H1 (cell line): ENCODE results near the gene SSC5D. TPM values are rescaled to one million over a fixed set of nuclear protein-coding genes. Genes with fewer than 3 reads are reported as not detected.
A peak's percentile ranks its signal among the peaks of the same experiment; 100 is the strongest.

Experiments
- CTCF ChIA-PET: fragments of 300-600 bp; sonication (Branson Sonifier 250); formaldehyde crosslinking; loops from one replicate; lab custom pipeline; 2021; ENCODE audit not compliant: partially characterized antibody; lab: Charles Lee
- POLR2A ChIA-PET: fragments of 300-600 bp; sonication (Branson Sonifier 250); formaldehyde crosslinking; loops from one replicate; lab custom pipeline; 2021; ENCODE audit warnings: inconsistent platforms; ENCODE audit not compliant: partially characterized antibody; lab: Charles Lee
- DNase-seq, 2 experiments: peaks; one replicate each; pipeline versions ENCODE4 v3.0.0 to v3.0.0-alpha.2; 2010 to 2022; ENCODE audit warnings: low spot score in 2 of 2, low read depth in 1 of 2, mixed read lengths in 1 of 2
- FAIRE-seq: peaks from 2 replicates; lab custom pipeline; 2011; peaks lifted over from hg19 to GRCh38; lab: Jason Lieb, UNC
- H2AFZ ChIP-seq: 2 replicates; pipeline ENCODE4 v1.8.1; 2012; ENCODE audit warnings: low read length, inconsistent platforms
- H2AK5ac ChIP-seq: 2 replicates; pipeline ENCODE4 v1.6.1; 2013; ENCODE audit warnings: low read depth, low read length
- H2BK120ac ChIP-seq: replicated peaks from 2 replicates; pipeline ENCODE3; 2013; ENCODE audit warnings: low read depth, low read length, inconsistent platforms
- H2BK12ac ChIP-seq: 2 replicates; pipeline ENCODE4 v1.6.1; 2013; ENCODE audit warnings: low read depth, low read length
- H2BK15ac ChIP-seq: 2 replicates; pipeline ENCODE4 v1.6.1; 2013; ENCODE audit warnings: low read length
- H2BK20ac ChIP-seq: 2 replicates; pipeline ENCODE4 v1.6.1; 2013; ENCODE audit warnings: low read length
- H2BK5ac ChIP-seq: 2 replicates; pipeline ENCODE4 v1.6.1; 2013; ENCODE audit warnings: low read depth, low read length
- H3K14ac ChIP-seq: 2 replicates; pipeline ENCODE4 v1.6.1; 2013; ENCODE audit warnings: inconsistent platforms; ENCODE audit not compliant: insufficient read length
- H3K18ac ChIP-seq: 2 replicates; pipeline ENCODE4 v1.6.1; 2013; ENCODE audit warnings: low read length; ENCODE audit errors: extremely low read depth
- H3K23ac ChIP-seq: 2 replicates; pipeline ENCODE4 v1.6.1; 2013; ENCODE audit warnings: inconsistent platforms; ENCODE audit not compliant: insufficient read length
- H3K23me2 ChIP-seq: 2 replicates; pipeline ENCODE4 v1.6.1; 2013; ENCODE audit warnings: low read depth, low read length
- H3K27ac ChIP-seq: 2 replicates; pipeline ENCODE4 v1.6.1; 2011; ENCODE audit warnings: low read depth, low read length, inconsistent platforms
- H3K27me3 ChIP-seq, 4 experiments: replicated peaks in 1 of 4; 1 replicate in 1 of 4; 2 replicates in 3 of 4; pipeline versions ENCODE4 v1.6.1 to v1.8.1; 2011 to 2013; ENCODE audit warnings: low read length in 3 of 4, mild to moderate bottlenecking in 3 of 4, inconsistent platforms in 2 of 4, mixed read lengths in 2 of 4, moderate library complexity in 1 of 4; ENCODE audit not compliant: control insufficient read depth in 3 of 4, insufficient read depth in 3 of 4; ENCODE audit errors: extremely low read depth in 1 of 4
- H3K36me3 ChIP-seq, 4 experiments: 2 replicates each; pipeline versions ENCODE4 v1.6.1 to v1.8.1; 2011 to 2013; ENCODE audit warnings: mild to moderate bottlenecking in 4 of 4, low read length in 3 of 4, moderate library complexity in 2 of 4, control low read depth in 1 of 4, inconsistent platforms in 1 of 4; ENCODE audit not compliant: insufficient read depth in 4 of 4, control insufficient read depth in 2 of 4
- H3K4ac ChIP-seq: replicated peaks from 2 replicates; pipeline ENCODE3; 2013; ENCODE audit warnings: low read length, low read depth, mixed read lengths, inconsistent platforms; ENCODE audit not compliant: insufficient read length
- H3K4me1 ChIP-seq, 4 experiments: replicated peaks in 1 of 4; 1 replicate in 1 of 4; 2 replicates in 3 of 4; pipeline versions ENCODE4 v1.6.1 to v1.8.1; 2011 to 2013; ENCODE audit warnings: low read length in 3 of 4, inconsistent platforms in 2 of 4, mixed read lengths in 1 of 4; ENCODE audit not compliant: insufficient read depth in 4 of 4, control insufficient read depth in 3 of 4
- H3K4me2 ChIP-seq, 2 experiments: 2 replicates each; pipeline versions ENCODE4 v1.6.1 to v1.8.1; 2011 to 2013; ENCODE audit warnings: low read depth in 2 of 2, low read length in 2 of 2, control low read depth in 1 of 2, inconsistent platforms in 1 of 2, mild to moderate bottlenecking in 1 of 2; ENCODE audit not compliant: insufficient read depth in 1 of 2
- H3K4me3 ChIP-seq, 4 experiments: fragments of 200-600, 300-600 bp in 1 of 4; sonication (generic), shearing (Covaris generic), sonication (Bioruptor Twin) in 1 of 4; 2 replicates each; pipeline versions ENCODE4 v1.5.1 to v1.8.1; 2011 to 2016; ENCODE audit warnings: low read length in 4 of 4, low read depth in 3 of 4, control low read depth in 2 of 4, inconsistent platforms in 2 of 4, mild to moderate bottlenecking in 2 of 4, mixed read lengths in 1 of 4, moderate library complexity in 1 of 4; ENCODE audit not compliant: insufficient read depth in 2 of 4; ENCODE audit errors: extremely low read depth in 1 of 4
- H3K56ac ChIP-seq: replicated peaks from 2 replicates; pipeline ENCODE3; 2013; ENCODE audit warnings: low read depth, mild to moderate bottlenecking, mixed read lengths, low read length, inconsistent platforms; ENCODE audit not compliant: insufficient read length
- H3K79me1 ChIP-seq: 2 replicates; pipeline ENCODE4 v1.6.1; 2013; ENCODE audit warnings: low read depth, low read length, control low read depth
- H3K79me2 ChIP-seq, 2 experiments: 2 replicates each; pipeline versions ENCODE4 v1.6.1 to v1.8.1; 2012 to 2013; ENCODE audit warnings: low read length in 2 of 2, mild to moderate bottlenecking in 2 of 2, inconsistent platforms in 1 of 2; ENCODE audit not compliant: insufficient read depth in 2 of 2, control insufficient read depth in 1 of 2
- H3K9ac ChIP-seq, 4 experiments: replicated peaks in 1 of 4; 1 replicate in 1 of 4; 2 replicates in 3 of 4; pipeline versions ENCODE4 v1.6.1 to v1.8.1; 2011 to 2013; ENCODE audit warnings: low read depth in 3 of 4, low read length in 3 of 4, control low read depth in 2 of 4, mild to moderate bottlenecking in 2 of 4, moderate library complexity in 2 of 4, inconsistent platforms in 1 of 4; ENCODE audit errors: extremely low read depth in 1 of 4
- H3K9me3 ChIP-seq, 2 experiments: 2 replicates each; pipeline versions ENCODE4 v1.6.1 to v1.8.1; 2012 to 2013; ENCODE audit warnings: mild to moderate bottlenecking in 2 of 2, moderate library complexity in 2 of 2, control low read depth in 1 of 2, inconsistent platforms in 1 of 2, low read depth in 1 of 2, low read length in 1 of 2, mixed read lengths in 1 of 2; ENCODE audit not compliant: insufficient read depth in 2 of 2
- H4K20me1 ChIP-seq, 2 experiments: replicated peaks in 1 of 2; 2 replicates each; pipeline versions ENCODE3 to v1.8.1; 2011 to 2013; ENCODE audit warnings: inconsistent platforms in 2 of 2, low read length in 2 of 2, mild to moderate bottlenecking in 1 of 2; ENCODE audit not compliant: insufficient read depth in 2 of 2, control insufficient read depth in 1 of 2
- H4K5ac ChIP-seq: 2 replicates; pipeline ENCODE4 v1.6.1; 2013; ENCODE audit warnings: low read length, low read depth, mixed read lengths, inconsistent platforms; ENCODE audit not compliant: insufficient read length
- H4K8ac ChIP-seq: 2 replicates; pipeline ENCODE4 v1.8.0; 2013; ENCODE audit warnings: mild to moderate bottlenecking, moderate library complexity, low read length, inconsistent platforms; ENCODE audit not compliant: insufficient read depth; ENCODE audit errors: extremely low read depth
- H4K91ac ChIP-seq: replicated peaks from 2 replicates; pipeline ENCODE3; 2013; ENCODE audit warnings: low read length, mixed read lengths, inconsistent platforms; ENCODE audit not compliant: insufficient read length
- ASH2L ChIP-seq: fragments of 200-600, 300-600 bp; sonication (generic); IDR thresholded peaks from one replicate; pipeline ENCODE4 v1.7.1; 2017; ENCODE audit warnings: low read length
- CBX5 ChIP-seq: fragments of 300-800, 300-1000 bp; sonication (generic); IDR thresholded peaks from 2 replicates; pipeline ENCODE4 v1.7.1; 2016; ENCODE audit warnings: antibody characterized with exemption, low read length, low read depth
- GTF2F1 ChIP-seq: IDR thresholded peaks from 2 replicates; pipeline ENCODE4 v1.6.1; 2012; ENCODE audit warnings: low read depth, low read length, improper control_type of control experiment, borderline replicate concordance
- HDAC6 ChIP-seq: IDR thresholded peaks from one replicate; pipeline ENCODE4 v1.7.1; 2012; ENCODE audit warnings: low read depth, mild to moderate bottlenecking, inconsistent platforms, low read length, moderate library complexity
- NANOG ChIP-seq: IDR thresholded peaks from 2 replicates; pipeline ENCODE4 v1.6.1; 2011; ENCODE audit warnings: low read length, low read depth, mild to moderate bottlenecking, inconsistent platforms; ENCODE audit not compliant: insufficient read depth, poor library complexity, severe bottlenecking
- PHF8 ChIP-seq: fragments of 200-600 bp; sonication (generic); conservative IDR thresholded peaks from 2 replicates; pipeline ENCODE4 v1.7.1; 2012; ENCODE audit warnings: low read depth, mild to moderate bottlenecking, inconsistent platforms, low read length, moderate library complexity
- RAD21 ChIP-seq, 2 experiments: IDR thresholded peaks in 1 of 2; conservative IDR thresholded peaks in 1 of 2; 2 replicates each; pipeline ENCODE4 v1.6.1; 2011; ENCODE audit warnings: low read depth in 2 of 2, low read length in 2 of 2, improper control_type of control experiment in 1 of 2, inconsistent platforms in 1 of 2, mild to moderate bottlenecking in 1 of 2, moderate library complexity in 1 of 2
- TBP ChIP-seq: IDR thresholded peaks from 2 replicates; pipeline ENCODE4 v1.6.1; 2011; ENCODE audit warnings: low read depth, low read length, improper control_type of control experiment
- TEAD4 ChIP-seq: IDR thresholded peaks from 2 replicates; pipeline ENCODE4 v1.6.1; 2012; ENCODE audit warnings: low read depth, low read length, inconsistent platforms, mixed read lengths
- WGBS, 2 experiments: shearing (Covaris generic) in 1 of 2; methylation state at CpG; one replicate each; pipeline versions ENCODE4 v1.1.6 to v1.1.7; 2013 to 2015; ENCODE audit warnings: low lambda C conversion rate in 2 of 2, mixed read lengths in 2 of 2, inconsistent platforms in 1 of 2, low coverage in 1 of 2, missing lambda C conversion rate in 1 of 2; ENCODE audit not compliant: insufficient replicate concordance in 2 of 2, insufficient coverage in 1 of 2, insufficient read length in 1 of 2; ENCODE audit errors: extremely low coverage in 1 of 2, missing lambda C conversion rate in 1 of 2; 5-methylcytosine and 5-hydroxymethylcytosine counted together
- polyA plus RNA-seq, 7 experiments: library from polyadenylated mRNA; depleted of rRNA in 3 of 7; stranded (reverse) in 5 of 7; unstranded in 2 of 7; fragments of >200 nt in 5 of 7; fragments of 200-250 nt in 2 of 7; gene quantifications; 1 replicate in 5 of 7; 2 replicates in 1 of 7; 4 replicates in 1 of 7; pipeline versions ENCODE4 v1.2.1 to v1.2.3, GENCODE V29; 2011 to 2013; ENCODE audit warnings: missing spikeins in 2 of 7, mixed read lengths in 2 of 7
- total RNA-seq: library from RNA; stranded (reverse); fragmentation: NEBNext Ultra II Directional; extraction: Animal tissue kit (Norgen Biotek cat#: 25700); gene quantifications from 2 replicates; pipeline ENCODE4 v1.2.1, GENCODE V29; 2021

SSC5D gene
- total and polyA plus RNA-seq, 2 of the 8 experiments (the other 6 are each of a cell fraction or from before 2014, with no cell fraction given), result 0.39 to 1.7 TPM

DNA sequence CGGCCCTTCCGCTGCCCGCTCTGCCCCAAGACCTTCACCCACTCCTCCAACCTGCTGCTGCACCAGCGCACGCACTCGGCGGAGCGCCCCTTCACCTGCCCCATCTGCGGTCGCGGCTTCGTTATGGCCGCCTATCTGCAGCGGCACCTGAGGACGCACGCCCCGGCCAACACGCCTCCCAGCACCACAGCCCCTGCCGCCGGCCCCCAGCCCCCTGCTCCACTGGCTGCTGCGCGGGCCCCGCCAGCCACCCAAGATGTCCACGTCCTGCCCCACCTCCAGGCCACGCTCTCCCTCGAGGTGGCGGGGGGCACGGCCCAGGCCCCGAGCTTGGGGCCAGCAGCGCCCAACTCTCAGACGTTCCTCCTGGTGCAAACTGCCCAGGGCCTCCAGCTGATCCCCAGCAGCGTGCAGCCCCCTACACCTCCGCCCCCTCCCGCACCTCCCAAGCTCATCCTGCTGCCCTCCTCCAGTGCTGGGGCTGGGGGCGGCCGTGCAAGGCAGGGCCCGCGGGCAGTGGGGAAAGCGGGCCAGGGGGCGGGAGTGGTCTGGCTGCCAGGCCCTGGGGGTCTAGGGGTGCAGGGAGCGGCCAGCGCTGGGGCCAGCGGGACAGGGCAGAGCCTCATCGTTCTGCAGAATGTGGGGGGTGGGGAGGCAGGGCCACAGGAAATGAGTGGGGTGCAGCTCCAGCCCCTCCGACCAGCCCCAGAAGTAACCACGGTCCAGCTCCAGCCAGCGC is 5.1 kb upstream of the SSC5D start:
- no peaks in the 10 kb centered on the region for H3K27me3 ChIP-seq
- no peak overlapping the region for H3K18ac ChIP-seq
- H3K27ac ChIP-seq, result no peak overlapping the region
- H2BK15ac ChIP-seq, result no peak overlapping the region
- H3K23ac ChIP-seq, result no peak overlapping the region
- peaks cover 0 to 37% (median 26%) of the 10 kb centered on the region in 4 experiments; a peak in 6 of 7 replicates for H3K4me1 ChIP-seq
- TF ChIP-seq TEAD4 (no peak), NANOG (no peak), PHF8 (no peak), TBP (no peak), RAD21 (IDR thresholded peaks at IDR 0.05 in 1 of 2, conservative IDR thresholded peaks at IDR 0.05 in 1 of 2; ENCODE audit: low read depth in 2 of 2, low read length in 2 of 2) (no peak), HDAC6 (no peak), CBX5 (no peak), GTF2F1 (no peak), ASH2L (no peak)
- H3K4me3 ChIP-seq, result no peak overlapping the region
- H2AFZ ChIP-seq, result no peak overlapping the region
- FAIRE-seq (no peak), DNase-seq (no peak)
- H4K8ac ChIP-seq, result no peak overlapping the region
- H3K4ac ChIP-seq, result no peak overlapping the region
- H4K20me1 ChIP-seq, result peaks cover 0 to 6% of the 10 kb centered on the region in 2 experiments
- no peak overlapping the region for H3K14ac ChIP-seq
- H4K5ac ChIP-seq, result no peak overlapping the region
- peaks cover 8% of the 10 kb centered on the region; the same call in 1 of the 2 replicates for H3K23me2 ChIP-seq
- no peak overlapping the region for H2BK5ac ChIP-seq
- no peak overlapping the region for H3K4me2 ChIP-seq
- H3K9ac ChIP-seq, result no peak overlapping the region
- no peak overlapping the region for H4K91ac ChIP-seq
- H3K79me2 ChIP-seq, result peaks cover 0 to 17% of the 10 kb centered on the region in 2 experiments; a peak in 2 of 4 replicates
- H3K56ac ChIP-seq, result no peak overlapping the region
- no peak overlapping the region; the same call in 1 of the 2 replicates for H2AK5ac ChIP-seq
- POLR2A ChIA-PET, result interaction anchor here (0.7 to 6.8 kb wide), 7 partner anchors 9 to 111 kb away, joined by 3 to 50 read pairs (median 8); no protein-coding TSS in a partner anchor
- peaks cover 9% of the 10 kb centered on the region for H3K79me1 ChIP-seq
- H2BK12ac ChIP-seq, result no peak overlapping the region
- 91% methylated on average over 25 of the region's 47 CpGs; no CpG with 5 or more reads in 1 of the 2 experiments for WGBS, 2 experiments
- H2BK120ac ChIP-seq, result no peak overlapping the region
- CTCF ChIA-PET, result interaction anchor here (0.6 to 3.9 kb wide), 9 partner anchors 10 to 150 kb away, joined by 3 to 21 read pairs (median 5); partner anchors contain the start of gene ZNF865
- H3K36me3 ChIP-seq, result peaks cover 0 to 10% (median 0%) of the 10 kb centered on the region in 4 experiments; a peak in 2 of 8 replicates
- no peaks in the 10 kb centered on the region for H3K9me3 ChIP-seq
- peak overlapping the region; percentile 48; the same call in 1 of the 2 replicates for H2BK20ac ChIP-seq
